Gastroesophageal sphincter (tissue), 4 donors: ENCODE data around the gene TECPR2. TPM values are rescaled to one million over a fixed set of nuclear protein-coding genes. Genes with fewer than 3 reads are reported as not detected.

Experiments used
- ATAC-seq: fragments of 150-250 bp; one replicate; pipeline ENCODE4 v1.9.1; 2016; ENCODE audit warnings: mild to moderate bottlenecking, moderate library complexity
- H3K27ac ChIP-seq, 4 donors: fragments of 200-600 bp; sonication (generic) in 3 of 4; 1 replicate in 3 of 4; 2 replicates in 1 of 4; pipeline ENCODE4 v1.5.1; 2016 to 2019
- H3K27me3 ChIP-seq: fragments of 200-600 bp; sonication (generic); one replicate; pipeline ENCODE4 v1.5.1; 2019
- H3K36me3 ChIP-seq, 2 donors: fragments of 200-600 bp; sonication (generic); one replicate each; pipeline ENCODE4 v1.5.1; 2019; ENCODE audit warnings: control low read depth in 1 of 2
- H3K4me1 ChIP-seq, 3 donors: fragments of 200-600 bp; sonication (generic); 1 replicate in 2 of 3; 2 replicates in 1 of 3; pipeline ENCODE4 v1.5.1; 2016 to 2019; ENCODE audit warnings: control low read depth in 2 of 3
- H3K4me3 ChIP-seq, 2 donors: fragments of 200-600 bp; sonication (generic); one replicate each; pipeline ENCODE4 v1.5.1; 2019; ENCODE audit warnings: mild to moderate bottlenecking in 1 of 2, moderate library complexity in 1 of 2
- H3K9me3 ChIP-seq, 3 donors: fragments of 200-600 bp; sonication (generic); one replicate each; pipeline ENCODE4 v1.5.1; 2017 to 2019; ENCODE audit warnings: control low read depth in 2 of 3
- CTCF ChIP-seq, 4 experiments: fragments of 200-600 bp in 2 of 4; fragments of 450-650 bp in 2 of 4; sonication (generic) in 1 of 4; IDR thresholded peaks; one replicate each; pipeline ENCODE4 v1.5.1; 2017 to 2019; ENCODE audit warnings: antibody characterized with exemption in 4 of 4, mild to moderate bottlenecking in 2 of 4, moderate library complexity in 2 of 4
- EP300 ChIP-seq: sonication (generic); formaldehyde crosslinking; IDR thresholded peaks from one replicate; pipeline ENCODE4 v1.6.1; 2017; ENCODE audit warnings: antibody characterized with exemption, mild to moderate bottlenecking
- POLR2A ChIP-seq, 2 donors: fragments of 450-650 bp; IDR thresholded peaks; one replicate each; pipeline ENCODE4 v1.6.1; 2017; ENCODE audit warnings: antibody characterized with exemption in 2 of 2, mild to moderate bottlenecking in 2 of 2, moderate library complexity in 1 of 2
- POLR2AphosphoS5 ChIP-seq: sonication (generic); formaldehyde crosslinking; IDR thresholded peaks from one replicate; pipeline ENCODE4 v1.6.1; 2017; ENCODE audit warnings: antibody characterized with exemption
- WGBS, 2 donors: methylation state at CpG; one replicate each; pipeline ENCODE4 v1.1.5; 2018; ENCODE audit warnings: low coverage in 1 of 2; 5-methylcytosine and 5-hydroxymethylcytosine counted together
- total RNA-seq, 4 donors: library from RNA; depleted of rRNA; stranded (reverse); fragments of >200 nt; gene quantifications; one replicate each; pipeline ENCODE4 v1.1.0, GENCODE V29; 2016

TECPR2 gene
- total RNA-seq, 4 donors from 2014 or later, result 26.0 to 57.2 (median 30.5) TPM

- no peaks in the 10 kb centered on the region for H3K4me1 ChIP-seq
- WGBS, 2 donors, result 80% methylated on average over 1 of the region's 10 CpGs; no CpG with 5 or more reads in 1 of the 2 donors
Measured at GRCh38 chr14:102451064-102451352, 88.3 kb downstream of the TECPR2 start.

GRCh38 chr14:102452302-102452701 is 89.6 kb downstream of the TECPR2 start:
- WGBS, 2 donors, result 100% methylated on average over 1 of the region's 24 CpGs; no CpG with 5 or more reads in 1 of the 2 donors
- no peaks in the 10 kb centered on the region for H3K4me1 ChIP-seq

More at GRCh38 chr14:102451064-102451352, 88.3 kb downstream of the TECPR2 start:
- Histone ChIP-seq H3K36me3 (peaks cover 0 to 100% of the 10 kb centered on the region in 2 donors), H3K4me3 (no peak overlapping the region), H3K27ac (no peak overlapping the region), H3K27me3 (no peaks in the 10 kb centered on the region), H3K9me3 (no peaks in the 10 kb centered on the region)
- no peak for ATAC-seq
- TF ChIP-seq POLR2AphosphoS5 (no peak), EP300 (no peak), POLR2A (IDR thresholded peaks at IDR 0.05) (no peak), CTCF (IDR thresholded peaks at IDR 0.05) (no peak)

GRCh38 chr14:102454711-102455110 is 92.0 kb downstream of the TECPR2 start:
- no peaks in the 10 kb centered on the region for H3K9me3 ChIP-seq
- no peak for ATAC-seq
- H3K27ac ChIP-seq, result no peak overlapping the region
- H3K4me1 ChIP-seq, result no peaks in the 10 kb centered on the region
- TF ChIP-seq EP300 (no peak), POLR2AphosphoS5 (no peak), POLR2A (IDR thresholded peaks at IDR 0.05) (no peak), CTCF (IDR thresholded peaks at IDR 0.05) (no peak)
- H3K27me3 ChIP-seq, result no peaks in the 10 kb centered on the region
- no peak overlapping the region for H3K4me3 ChIP-seq
- H3K36me3 ChIP-seq, result peaks cover 0 to 98% of the 10 kb centered on the region in 2 donors
- WGBS, 2 donors, result no CpG with 5 or more reads among the region's 5 CpGs

More at GRCh38 chr14:102452302-102452701, 89.6 kb downstream of the TECPR2 start:
- Histone ChIP-seq H3K36me3 (peaks cover 0 to 100% of the 10 kb centered on the region in 2 donors), H3K9me3 (no peaks in the 10 kb centered on the region), H3K4me3 (no peak overlapping the region), H3K27ac (no peak overlapping the region), H3K27me3 (no peaks in the 10 kb centered on the region)
- TF ChIP-seq CTCF (IDR thresholded peaks at IDR 0.05) (no peak), POLR2A (IDR thresholded peaks at IDR 0.05) (no peak), EP300 (no peak)
- no peak for ATAC-seq

GRCh38 chr14:102457509-102457908 is 94.8 kb downstream of the TECPR2 start:
- ATAC-seq, result no peak

More at GRCh38 chr14:102457509-102457908, 94.8 kb downstream of the TECPR2 start:
- Histone ChIP-seq H3K27me3 (no peaks in the 10 kb centered on the region), H3K4me1 (peaks cover 0 to 15% (median 0%) of the 10 kb centered on the region in 3 donors), H3K36me3 (peaks cover 0 to 91% of the 10 kb centered on the region in 2 donors), H3K9me3 (no peaks in the 10 kb centered on the region), H3K27ac (no peak overlapping the region), H3K4me3 (no peak overlapping the region)
- 71 to 100% methylated on average over 2 of the region's 2 CpGs for WGBS, 2 donors
- TF ChIP-seq POLR2AphosphoS5 (no peak), POLR2A (IDR thresholded peaks at IDR 0.05) (no peak), EP300 (no peak), CTCF (IDR thresholded peaks at IDR 0.05) (no peak)
